Right lobe of liver (tissue), 4 donors: ENCODE measurements around the gene ARGLU1.

Source experiments
- POLR2A ChIP-seq: fragments of 450-650 bp; IDR thresholded peaks from one replicate; pipeline ENCODE4 v1.6.1; 2017; ENCODE audit warnings: antibody characterized with exemption, mild to moderate bottlenecking
- TF ChIP-seq, protein P1 (sequence below), 4 donors: fragments of 200-600 bp in 3 of 4; fragments of 450-650 bp in 1 of 4; IDR thresholded peaks; one replicate each; pipeline versions ENCODE4 v1.5.1 to v1.8.0; 2016 to 2022; ENCODE audit warnings: antibody characterized with exemption in 4 of 4, mild to moderate bottlenecking in 2 of 4
- donor health status: DM: no; HTN: no; CAD: no.
- donor health status: DM: no; HTN: no; CAD: no.
- donor health status: DM: no; HTN: yes; CAD: no.

GRCh38 chr13:106505732-106506131 lies 62.2 kb downstream of the ARGLU1 start:
- TF ChIP-seq, protein P1, sequence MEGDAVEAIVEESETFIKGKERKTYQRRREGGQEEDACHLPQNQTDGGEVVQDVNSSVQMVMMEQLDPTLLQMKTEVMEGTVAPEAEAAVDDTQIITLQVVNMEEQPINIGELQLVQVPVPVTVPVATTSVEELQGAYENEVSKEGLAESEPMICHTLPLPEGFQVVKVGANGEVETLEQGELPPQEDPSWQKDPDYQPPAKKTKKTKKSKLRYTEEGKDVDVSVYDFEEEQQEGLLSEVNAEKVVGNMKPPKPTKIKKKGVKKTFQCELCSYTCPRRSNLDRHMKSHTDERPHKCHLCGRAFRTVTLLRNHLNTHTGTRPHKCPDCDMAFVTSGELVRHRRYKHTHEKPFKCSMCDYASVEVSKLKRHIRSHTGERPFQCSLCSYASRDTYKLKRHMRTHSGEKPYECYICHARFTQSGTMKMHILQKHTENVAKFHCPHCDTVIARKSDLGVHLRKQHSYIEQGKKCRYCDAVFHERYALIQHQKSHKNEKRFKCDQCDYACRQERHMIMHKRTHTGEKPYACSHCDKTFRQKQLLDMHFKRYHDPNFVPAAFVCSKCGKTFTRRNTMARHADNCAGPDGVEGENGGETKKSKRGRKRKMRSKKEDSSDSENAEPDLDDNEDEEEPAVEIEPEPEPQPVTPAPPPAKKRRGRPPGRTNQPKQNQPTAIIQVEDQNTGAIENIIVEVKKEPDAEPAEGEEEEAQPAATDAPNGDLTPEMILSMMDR (IDR thresholded peaks at IDR 0.05): no peak
- TF ChIP-seq POLR2A: no peak
